Smooth muscle cell (in vitro differentiated cells): Measurements from ENCODE around the gene PLEKHM1. TPM values are rescaled to one million over a fixed set of nuclear protein-coding genes. Genes with fewer than 3 reads are reported as not detected.

Experiments used
- DNase-seq: peaks from one replicate; lab custom pipeline; 2025; ENCODE audit not compliant: unreplicated experiment; lab: John Stamatoyannopoulos, UW
- H2AFZ ChIP-seq: fragments of 200-600 bp; sonication (generic); 2 replicates; pipeline ENCODE4 v1.6.0; 2016; ENCODE audit warnings: antibody characterized with exemption, low read depth, mild to moderate bottlenecking
- H3F3A ChIP-seq: fragments of 200-600 bp; sonication (generic); 2 replicates; pipeline ENCODE4 v1.6.0; 2017; ENCODE audit warnings: antibody characterized with exemption, low read depth
- H3K27ac ChIP-seq: fragments of 200-600 bp; sonication (generic); 2 replicates; pipeline ENCODE4 v1.5.1; 2016; ENCODE audit warnings: low read depth, mild to moderate bottlenecking
- H3K27me3 ChIP-seq: fragments of 200-600 bp; sonication (generic); 2 replicates; pipeline ENCODE4 v1.6.1; 2016; ENCODE audit warnings: low read depth, mild to moderate bottlenecking
- H3K36me3 ChIP-seq: fragments of 200-600 bp; sonication (generic); 2 replicates; pipeline ENCODE4 v1.5.1; 2016; ENCODE audit warnings: low read depth
- H3K4me1 ChIP-seq: fragments of 200-600 bp; sonication (generic); 2 replicates; pipeline ENCODE4 v1.5.1; 2016; ENCODE audit warnings: low read depth
- H3K4me2 ChIP-seq: fragments of 200-600 bp; sonication (generic); 2 replicates; pipeline ENCODE4 v1.6.0; 2016; ENCODE audit warnings: mild to moderate bottlenecking
- H3K4me3 ChIP-seq: fragments of 200-600 bp; sonication (generic); 2 replicates; pipeline ENCODE4 v1.5.1; 2016; ENCODE audit warnings: mild to moderate bottlenecking
- H3K79me2 ChIP-seq: fragments of 200-600 bp; sonication (generic); 2 replicates; pipeline ENCODE4 v1.6.0; 2016; ENCODE audit warnings: low read depth, mild to moderate bottlenecking
- H3K9ac ChIP-seq: fragments of 200-600 bp; sonication (generic); 2 replicates; pipeline ENCODE4 v1.6.0; 2016; ENCODE audit warnings: low read depth
- H3K9me3 ChIP-seq: fragments of 200-600 bp; sonication (generic); replicated peaks from 2 replicates; pipeline ENCODE4 v1.5.1; 2016; ENCODE audit warnings: low read depth
- H4K20me1 ChIP-seq: fragments of 200-600 bp; sonication (generic); 2 replicates; pipeline ENCODE4 v1.6.0; 2016; ENCODE audit warnings: low read depth
- CTCF ChIP-seq: fragments of 200-600 bp; sonication (generic); IDR thresholded peaks from 2 replicates; pipeline ENCODE4 v1.5.1; 2017; ENCODE audit warnings: borderline replicate concordance, mild to moderate bottlenecking, antibody characterized with exemption; ENCODE audit not compliant: insufficient read depth, poor library complexity, severe bottlenecking
- WGBS: methylation state at CpG from one replicate; pipeline ENCODE4 v1.1.7; 2016; ENCODE audit warnings: low lambda C conversion rate; 5-methylcytosine and 5-hydroxymethylcytosine counted together
- polyA plus RNA-seq: library from polyadenylated mRNA; unstranded; fragments of >200 nt; fragmentation: Nextera tagmentation; extraction: Ambion mirVana; gene quantifications from 2 replicates; pipeline ENCODE4 v1.2.1, GENCODE V29; 2016
- total RNA-seq: library from RNA; depleted of rRNA; stranded (reverse); fragments of >200 nt; gene quantifications from 2 replicates; pipeline ENCODE4 v1.2.3, GENCODE V29; 2014

PLEKHM1 gene
- total and polyA plus RNA-seq, 2 experiments from 2014 or later = 8.7 to 15.1 TPM

DNA sequence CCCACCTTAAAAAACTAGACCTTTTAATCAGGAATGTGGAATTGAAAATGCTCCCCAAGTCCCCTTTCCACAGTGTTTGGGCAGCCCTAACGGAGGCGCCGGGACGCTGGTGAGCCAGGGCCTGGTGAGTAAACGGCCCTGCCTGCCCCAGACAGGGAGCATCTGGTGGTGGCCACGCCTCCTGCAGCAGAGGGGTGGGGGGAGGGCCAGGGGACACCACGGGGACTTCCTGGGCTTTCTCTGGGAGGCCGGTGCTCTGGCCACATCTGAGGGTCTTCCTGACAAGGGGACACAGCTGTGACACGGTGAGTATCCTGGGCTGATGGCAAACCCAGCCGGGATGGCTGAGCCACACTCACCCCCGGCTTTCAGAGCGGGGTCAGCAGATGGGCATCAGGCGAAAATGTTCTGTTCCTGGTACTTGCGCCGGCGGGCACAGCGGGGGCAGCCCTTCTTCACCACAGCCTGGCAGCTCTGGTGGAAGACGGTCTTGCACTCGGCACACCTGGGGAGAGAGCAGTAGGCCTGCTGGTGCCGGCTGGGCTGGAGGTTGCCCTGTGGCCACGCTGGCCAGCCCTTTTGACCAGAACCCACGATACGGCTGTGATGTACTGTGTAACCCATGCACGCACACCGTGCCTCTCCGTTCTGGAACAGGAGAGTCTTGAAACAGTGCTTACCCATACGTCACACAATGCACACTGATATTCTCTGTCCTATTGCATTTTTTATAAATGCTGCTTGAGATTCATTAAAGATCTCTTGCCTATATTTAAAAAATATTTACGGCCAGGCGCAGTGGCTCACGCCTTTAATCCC lies 52.8 kb downstream of the PLEKHM1 start:
- H3K27me3 ChIP-seq = peaks cover 9% of the 10 kb centered on the region
- no peaks in the 10 kb centered on the region for H3F3A ChIP-seq
- no peak for DNase-seq
- no peaks in the 10 kb centered on the region for H4K20me1 ChIP-seq
- TF ChIP-seq CTCF = no peak
- WGBS = 81% methylated on average over 29 of the region's 30 CpGs
- no peaks in the 10 kb centered on the region for H3K4me1 ChIP-seq
- no peak overlapping the region for H2AFZ ChIP-seq
- H3K27ac ChIP-seq = no peak overlapping the region
- H3K4me2 ChIP-seq = no peak overlapping the region
- H3K9ac ChIP-seq = no peak overlapping the region
- H3K36me3 ChIP-seq = no peaks in the 10 kb centered on the region
- H3K79me2 ChIP-seq = no peaks in the 10 kb centered on the region
- H3K9me3 ChIP-seq = no peaks in the 10 kb centered on the region
- no peak overlapping the region for H3K4me3 ChIP-seq

GRCh38 chr17:45436625-45437464 lies 53.7 kb downstream of the PLEKHM1 start:
- no peak overlapping the region for H3K27ac ChIP-seq
- H3K79me2 ChIP-seq = no peaks in the 10 kb centered on the region
- no peaks in the 10 kb centered on the region for H4K20me1 ChIP-seq
- H3K36me3 ChIP-seq = no peaks in the 10 kb centered on the region
- H2AFZ ChIP-seq = no peak overlapping the region
- no peak for TF ChIP-seq CTCF
- H3K9ac ChIP-seq = no peak overlapping the region
- peaks cover 17% of the 10 kb centered on the region for H3K27me3 ChIP-seq
- H3F3A ChIP-seq = no peaks in the 10 kb centered on the region
- H3K9me3 ChIP-seq = no peaks in the 10 kb centered on the region
- WGBS = 90% methylated on average over 23 of the region's 23 CpGs
- no peak overlapping the region for H3K4me2 ChIP-seq
- no peak for DNase-seq
- H3K4me3 ChIP-seq = no peak overlapping the region
- no peaks in the 10 kb centered on the region for H3K4me1 ChIP-seq

DNA sequence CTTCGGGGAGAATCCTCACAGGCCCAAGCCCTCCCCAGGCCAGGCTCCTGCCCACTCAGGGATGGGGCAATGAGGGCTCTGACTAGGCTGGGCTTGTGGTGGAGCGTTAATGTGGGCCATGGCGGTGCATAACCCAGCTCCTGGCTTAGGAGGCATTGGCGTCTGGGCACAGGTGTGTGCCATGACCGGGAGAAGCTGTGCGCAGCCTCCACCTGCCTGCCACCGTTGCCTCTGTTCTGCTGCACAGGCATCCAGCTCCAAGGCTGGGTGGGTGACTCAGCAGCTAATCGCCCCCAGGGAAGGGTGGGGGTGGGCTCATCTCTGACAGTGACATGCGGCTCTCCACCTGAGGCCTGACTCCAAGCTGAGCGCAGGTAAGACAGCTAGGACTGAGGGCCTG lies 54.4 kb downstream of the PLEKHM1 start:
- H3K9me3 ChIP-seq = no peaks in the 10 kb centered on the region
- H3K36me3 ChIP-seq = no peaks in the 10 kb centered on the region
- peaks cover 6% of the 10 kb centered on the region for H3K4me1 ChIP-seq
- H3K27me3 ChIP-seq = peaks cover 24% of the 10 kb centered on the region
- no peak for DNase-seq
- H3K27ac ChIP-seq = no peak overlapping the region
- H3K4me3 ChIP-seq = no peak overlapping the region
- H3K79me2 ChIP-seq = no peaks in the 10 kb centered on the region
- TF ChIP-seq CTCF = no peak
- no peaks in the 10 kb centered on the region for H4K20me1 ChIP-seq
- 73% methylated on average over 10 of the region's 10 CpGs for WGBS
- H3F3A ChIP-seq = no peaks in the 10 kb centered on the region
- H2AFZ ChIP-seq = no peak overlapping the region
- no peak overlapping the region for H3K4me2 ChIP-seq
- no peak overlapping the region for H3K9ac ChIP-seq
